Measurements from ENCODE around the gene LTBP3.
"Not testable (repeated sequence)": the region's sequence is repeated elsewhere in the genome, so short reads cannot be mapped to it uniquely, and the experiment has no call there.

Gene LTBP3

GRCh38 chr11:65518941-65519549, 39.1 kb downstream of the LTBP3 start:
- DNase-seq: not testable (repeated sequence)

GRCh38 chr11:65516135-65516968, 41.8 kb downstream of the LTBP3 start:
- DNase-seq: no peak

GRCh38 chr11:65512311-65512710, 45.8 kb downstream of the LTBP3 start:
- DNase-seq: not testable (repeated sequence)

- DNase-seq: peak in 12 of 56 donors; percentile 30 to 88 (median 56)
These were observed 51.2 kb downstream of the LTBP3 start for GRCh38 chr11:65506772-65507505.

- DNase-seq: peak in 2 of 56 donors; percentile 22 to 45
These were observed 51.8 kb downstream of the LTBP3 start for GRCh38 chr11:65506290-65506771.

GRCh38 chr11:65505466-65506289, 52.5 kb downstream of the LTBP3 start:
- peak in 5 of 56 donors; percentile 15 to 54 (median 25) for DNase-seq

GRCh38 chr11:65504674-65505465, 53.3 kb downstream of the LTBP3 start:
- DNase-seq: peak in 1 of 56 donors; percentile 54

- no peak for DNase-seq
These were observed 54.0 kb downstream of the LTBP3 start for GRCh38 chr11:65503949-65504673.

GRCh38 chr11:65503368-65503948, 54.7 kb downstream of the LTBP3 start:
- no peak for DNase-seq

- peak in 1 of 56 donors; percentile 39 for DNase-seq
These were observed 55.4 kb downstream of the LTBP3 start for GRCh38 chr11:65502555-65503367.

- DNase-seq: no peak
These were observed 55.9 kb downstream of the LTBP3 start for GRCh38 chr11:65502274-65502554.

GRCh38 chr11:65501472-65502273, 56.5 kb downstream of the LTBP3 start:
- DNase-seq: no peak

GRCh38 chr11:65501186-65501471, 57.0 kb downstream of the LTBP3 start:
- no peak for DNase-seq

- peak in 13 of 56 donors; percentile 21 to 62 (median 42) for DNase-seq
These were observed 57.6 kb downstream of the LTBP3 start for GRCh38 chr11:65500387-65501185.

GRCh38 chr11:65499713-65500386, 58.3 kb downstream of the LTBP3 start:
- DNase-seq: no peak
